GM19467 (cell line): ENCODE data around the gene GJB5.
"Not testable (repeated sequence)": the region's sequence is repeated elsewhere in the genome, so short reads cannot be mapped to it uniquely, and the experiment has no call there.

ENCODE experiments used
- ATAC-seq: cut with Tn5 transposase; IDR thresholded peaks from one replicate; pipeline ENCODE4 v1.9.1; 2021; ENCODE audit warnings: mild to moderate bottlenecking, moderate library complexity; ENCODE audit not compliant: unreplicated experiment

Gene GJB5

DNA sequence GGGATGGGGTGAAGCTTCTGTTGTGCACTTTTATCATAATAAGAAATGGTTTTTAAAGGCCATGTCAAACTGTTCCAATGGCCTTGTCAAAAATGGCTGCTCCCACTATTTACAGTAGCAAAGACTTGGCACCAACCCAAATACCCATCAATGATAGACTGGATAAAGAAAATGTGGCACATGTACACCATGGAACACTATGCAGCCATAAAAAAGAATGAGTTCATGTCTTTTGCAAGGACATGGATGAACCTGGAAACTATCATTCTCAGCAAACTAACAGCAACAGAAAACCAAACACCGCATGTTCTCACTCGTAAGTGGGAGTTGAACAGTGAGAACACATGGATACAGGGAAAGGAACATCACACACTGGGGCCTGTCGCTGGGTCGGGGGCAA is 18.3 kb downstream of the GJB5 start:
- ATAC-seq: not testable (repeated sequence)

GRCh38 chr1:34774957-34775356 is 20.1 kb downstream of the GJB5 start:
- ATAC-seq: no peak

DNA sequence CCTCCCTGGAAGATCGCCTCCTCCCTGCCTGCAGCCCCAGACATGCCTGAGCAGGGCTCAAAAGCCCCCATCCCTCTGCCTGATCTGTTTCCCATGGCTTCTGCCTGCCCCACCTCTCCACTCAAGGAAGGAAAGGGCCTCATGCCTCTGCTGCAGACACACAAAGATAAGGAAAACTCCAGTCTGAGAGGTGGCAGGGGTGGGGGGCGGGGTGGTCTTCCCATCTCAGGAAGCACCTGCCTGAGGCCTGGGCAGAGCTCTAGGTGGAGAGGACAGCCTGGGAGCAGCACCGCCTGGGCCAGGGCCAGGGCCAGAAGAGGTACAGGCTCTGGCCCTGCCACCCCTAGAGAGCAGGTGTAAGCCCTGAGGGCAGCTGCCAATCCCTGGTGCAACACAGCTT is 22.1 kb downstream of the GJB5 start:
- ATAC-seq: no peak

- no peak for ATAC-seq
Measured at GRCh38 chr1:34777519-34778321, 22.9 kb downstream of the GJB5 start.

DNA sequence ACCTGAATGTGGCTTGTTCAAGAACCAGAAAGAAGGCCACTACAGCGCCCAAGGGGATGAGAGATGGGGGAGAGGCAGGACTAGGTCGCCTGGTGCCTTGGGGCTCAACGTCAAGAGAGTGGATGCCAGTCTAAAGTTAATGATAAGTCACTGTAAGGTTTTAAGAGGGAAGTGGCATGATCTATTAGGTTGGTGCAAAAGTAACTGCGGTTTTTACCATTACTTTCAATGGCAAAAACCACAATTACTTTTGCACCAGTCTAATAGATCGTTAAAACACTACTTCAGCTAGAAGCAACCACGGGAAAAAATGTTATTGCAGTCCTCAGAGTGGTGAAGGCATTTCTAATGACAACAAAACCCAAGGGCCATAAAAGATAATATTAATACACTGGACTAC is 23.5 kb downstream of the GJB5 start:
- no peak for ATAC-seq

DNA sequence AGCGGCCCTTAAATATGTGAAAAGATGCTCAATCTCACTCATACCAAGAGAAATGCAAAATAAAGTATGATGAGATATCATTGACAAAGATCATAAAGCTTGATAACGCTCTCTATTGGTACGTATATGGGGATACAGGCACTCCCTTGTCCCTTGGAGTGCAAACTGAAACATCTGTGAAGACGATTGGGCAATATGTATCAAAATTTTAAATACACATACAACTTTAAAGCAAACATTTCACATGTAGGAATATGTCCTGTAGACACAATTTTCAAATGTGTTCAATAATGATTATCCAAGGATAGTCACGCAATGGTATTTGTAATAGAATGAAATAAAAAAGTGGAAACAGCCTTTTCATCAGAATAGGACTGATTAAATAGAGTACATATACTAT is 24.2 kb downstream of the GJB5 start:
- no peak for ATAC-seq

- no peak for ATAC-seq
Measured at GRCh38 chr1:34779526-34779925, 24.7 kb downstream of the GJB5 start.

DNA sequence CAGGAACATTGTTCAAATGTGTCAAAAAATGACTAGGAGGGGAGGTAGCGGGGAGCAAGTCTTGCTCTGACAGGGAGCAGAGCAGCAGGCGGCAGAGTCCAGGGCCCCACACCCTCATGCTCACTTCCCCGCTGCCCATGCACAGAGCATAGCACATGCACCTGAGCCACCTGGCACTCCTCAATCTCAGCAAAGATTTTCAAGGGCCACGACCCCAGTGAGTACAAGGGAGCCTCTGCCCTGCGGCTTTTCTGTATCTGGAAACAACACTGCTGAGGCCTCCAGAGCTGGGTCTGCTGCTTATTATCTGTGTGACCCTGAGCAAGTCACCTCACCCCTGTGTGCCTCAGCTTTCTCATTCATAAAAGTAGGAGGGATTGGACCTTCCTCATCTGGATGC is 25.1 kb downstream of the GJB5 start:
- no peak for ATAC-seq

- ATAC-seq: no peak
Measured at GRCh38 chr1:34780528-34780927, 25.7 kb downstream of the GJB5 start.

DNA sequence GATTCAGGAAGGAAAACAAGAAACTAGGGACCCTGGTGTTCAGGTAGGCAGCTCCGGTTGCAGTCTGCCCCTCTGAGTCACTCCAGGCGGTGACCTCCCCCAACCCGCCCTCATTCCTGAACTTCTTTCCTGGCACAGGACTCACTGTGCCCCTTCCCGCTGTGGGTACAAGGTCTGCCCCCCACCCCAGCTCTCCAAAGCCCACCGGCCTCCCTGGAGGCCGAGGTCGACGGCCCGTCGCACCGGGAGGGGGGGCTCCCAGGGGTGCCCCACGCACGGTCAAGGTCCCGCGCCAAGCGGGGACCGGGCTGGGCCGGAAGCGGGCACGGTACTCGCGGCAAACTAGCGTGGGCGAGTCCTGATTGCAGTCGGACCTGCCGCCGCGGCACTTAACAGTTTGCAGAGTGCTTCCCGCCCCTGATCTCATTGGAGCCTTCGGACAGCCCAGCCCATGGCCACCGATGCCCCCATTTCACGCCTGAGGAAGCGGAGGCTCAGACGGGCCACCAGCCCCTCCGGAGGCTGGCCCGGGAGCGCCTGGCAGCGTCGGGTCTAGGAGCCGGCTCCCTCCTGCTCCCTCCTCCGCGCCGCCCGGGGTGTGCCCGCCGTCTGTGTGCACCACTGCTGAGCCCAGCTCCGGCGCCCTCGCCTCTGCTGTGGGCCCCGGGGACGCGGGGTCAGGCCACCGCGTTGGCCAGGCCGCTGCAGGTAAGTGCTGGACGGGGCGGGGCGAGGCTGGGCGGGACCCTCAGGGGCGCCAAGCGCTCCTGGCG is 26.4 kb downstream of the GJB5 start, which contains the start of gene GJB3:
TSS of gene GJB3 (plus strand) at position 144 of the 773 bp plus-strand sequence. CDS start 3,549 bp downstream, outside the sequence.
- no peak for ATAC-seq

DNA sequence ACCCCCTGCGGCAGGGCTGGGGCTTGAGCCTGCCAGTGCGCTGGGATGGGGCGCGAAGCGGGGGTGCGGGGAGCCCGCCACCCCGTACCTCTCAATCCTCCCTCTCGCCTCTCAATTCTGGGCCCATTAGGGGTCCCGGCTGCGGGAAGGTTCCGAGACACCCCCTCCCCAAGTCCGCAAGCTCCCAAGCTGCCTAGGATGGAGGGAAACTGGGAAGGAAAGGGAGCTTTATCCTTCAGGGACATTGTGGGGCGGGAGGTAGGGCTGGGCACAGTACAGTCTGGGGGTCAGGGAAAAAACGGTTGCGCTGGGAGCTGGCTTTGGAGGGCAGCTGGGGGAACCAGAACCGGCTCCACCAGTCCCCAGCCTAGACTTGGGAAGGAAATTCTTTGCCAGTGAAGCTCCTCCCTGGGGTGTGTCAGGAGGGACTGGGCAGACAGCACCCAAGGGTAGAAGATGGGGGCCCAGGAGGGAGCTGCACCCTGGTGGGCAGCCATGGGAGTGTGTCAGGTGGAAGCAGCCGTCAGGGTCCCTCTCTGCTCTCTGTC is 27.1 kb downstream of the GJB5 start:
- no peak for ATAC-seq

DNA sequence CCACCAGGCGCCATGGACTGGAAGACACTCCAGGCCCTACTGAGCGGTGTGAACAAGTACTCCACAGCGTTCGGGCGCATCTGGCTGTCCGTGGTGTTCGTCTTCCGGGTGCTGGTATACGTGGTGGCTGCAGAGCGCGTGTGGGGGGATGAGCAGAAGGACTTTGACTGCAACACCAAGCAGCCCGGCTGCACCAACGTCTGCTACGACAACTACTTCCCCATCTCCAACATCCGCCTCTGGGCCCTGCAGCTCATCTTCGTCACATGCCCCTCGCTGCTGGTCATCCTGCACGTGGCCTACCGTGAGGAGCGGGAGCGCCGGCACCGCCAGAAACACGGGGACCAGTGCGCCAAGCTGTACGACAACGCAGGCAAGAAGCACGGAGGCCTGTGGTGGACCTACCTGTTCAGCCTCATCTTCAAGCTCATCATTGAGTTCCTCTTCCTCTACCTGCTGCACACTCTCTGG is 29.9 kb downstream of the GJB5 start:
- ATAC-seq: no peak

DNA sequence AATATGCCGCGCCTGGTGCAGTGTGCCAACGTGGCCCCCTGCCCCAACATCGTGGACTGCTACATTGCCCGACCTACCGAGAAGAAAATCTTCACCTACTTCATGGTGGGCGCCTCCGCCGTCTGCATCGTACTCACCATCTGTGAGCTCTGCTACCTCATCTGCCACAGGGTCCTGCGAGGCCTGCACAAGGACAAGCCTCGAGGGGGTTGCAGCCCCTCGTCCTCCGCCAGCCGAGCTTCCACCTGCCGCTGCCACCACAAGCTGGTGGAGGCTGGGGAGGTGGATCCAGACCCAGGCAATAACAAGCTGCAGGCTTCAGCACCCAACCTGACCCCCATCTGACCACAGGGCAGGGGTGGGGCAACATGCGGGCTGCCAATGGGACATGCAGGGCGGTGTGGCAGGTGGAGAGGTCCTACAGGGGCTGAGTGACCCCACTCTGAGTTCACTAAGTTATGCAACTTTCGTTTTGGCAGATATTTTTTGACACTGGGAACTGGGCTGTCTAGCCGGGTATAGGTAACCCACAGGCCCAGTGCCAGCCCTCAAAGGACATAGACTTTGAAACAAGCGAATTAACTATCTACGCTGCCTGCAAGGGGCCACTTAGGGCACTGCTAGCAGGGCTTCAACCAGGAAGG is 30.5 kb downstream of the GJB5 start:
- ATAC-seq: no peak

DNA sequence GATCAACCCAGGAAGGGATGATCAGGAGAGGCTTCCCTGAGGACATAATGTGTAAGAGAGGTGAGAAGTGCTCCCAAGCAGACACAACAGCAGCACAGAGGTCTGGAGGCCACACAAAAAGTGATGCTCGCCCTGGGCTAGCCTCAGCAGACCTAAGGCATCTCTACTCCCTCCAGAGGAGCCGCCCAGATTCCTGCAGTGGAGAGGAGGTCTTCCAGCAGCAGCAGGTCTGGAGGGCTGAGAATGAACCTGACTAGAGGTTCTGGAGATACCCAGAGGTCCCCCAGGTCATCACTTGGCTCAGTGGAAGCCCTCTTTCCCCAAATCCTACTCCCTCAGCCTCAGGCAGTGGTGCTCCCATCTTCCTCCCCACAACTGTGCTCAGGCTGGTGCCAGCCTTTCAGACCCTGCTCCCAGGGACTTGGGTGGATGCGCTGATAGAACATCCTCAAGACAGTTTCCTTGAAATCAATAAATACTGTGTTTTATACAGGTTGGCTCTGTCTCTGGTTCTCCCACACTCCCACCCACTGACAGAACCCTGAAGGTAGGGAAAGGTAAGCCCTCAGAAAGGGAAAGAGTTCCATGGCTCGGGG is 31.1 kb downstream of the GJB5 start:
- no peak for ATAC-seq

DNA sequence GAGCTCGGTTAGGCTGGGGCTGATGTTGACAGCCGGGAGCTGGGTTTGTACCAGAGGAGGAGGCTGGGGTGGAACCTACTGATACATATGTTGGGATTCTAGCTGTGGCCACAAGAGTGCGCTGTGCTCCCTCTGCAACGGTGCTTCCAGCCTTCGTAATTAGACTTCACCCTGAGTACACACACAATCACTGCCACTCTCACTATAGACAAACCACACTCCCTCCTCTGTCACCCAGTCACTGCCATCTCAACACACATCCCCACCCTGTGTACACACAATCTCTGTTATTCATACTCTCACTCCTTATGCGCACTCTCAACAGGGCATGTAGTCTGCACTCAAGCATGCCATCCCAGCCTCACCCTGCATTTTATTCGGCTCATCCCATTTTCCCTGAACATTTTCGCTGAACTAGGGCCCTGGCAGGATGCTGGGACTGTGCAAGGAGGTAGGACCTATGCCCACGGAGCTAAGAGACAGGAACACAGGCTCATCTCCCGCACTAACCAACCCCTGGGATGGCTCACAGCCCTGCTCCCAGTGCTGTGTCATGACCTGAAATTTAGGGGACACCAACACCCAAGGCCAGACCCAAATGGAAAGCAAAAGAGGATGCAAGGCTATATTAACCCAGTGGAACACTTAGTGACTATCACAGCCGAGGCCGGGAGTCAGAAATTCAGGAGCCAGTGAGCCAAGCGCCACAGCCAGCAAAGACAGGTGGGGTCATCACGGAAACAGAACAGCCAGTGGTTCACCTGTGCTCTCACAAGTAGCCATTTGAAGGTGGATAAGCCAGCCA is 31.9 kb downstream of the GJB5 start:
- ATAC-seq: no peak

- no peak for ATAC-seq
Measured at GRCh38 chr1:34787461-34788420, 32.9 kb downstream of the GJB5 start.

GRCh38 chr1:34790985-34791384 is 36.1 kb downstream of the GJB5 start:
- ATAC-seq: no peak

- no peak for ATAC-seq
Measured at GRCh38 chr1:34792424-34792823, 37.6 kb downstream of the GJB5 start.
